Panc1 (cell line): ENCODE results near the gene JAG1. TPM values are rescaled to one million over a fixed set of nuclear protein-coding genes. Genes with fewer than 3 reads are reported as not detected.
"Not testable (repeated sequence)": the region's sequence is repeated elsewhere in the genome, so short reads cannot be mapped to it uniquely, and the experiment has no call there.

Source experiments
- ATAC-seq: fragments of 200-7000 bp; cut with Tn5 transposase; 2 replicates; pipeline ENCODE4 v1.9.1; 2020; ENCODE audit warnings: mild to moderate bottlenecking, moderate library complexity
- BruUV-seq: library from RNA; stranded (reverse); fragments of 400-500 nt; replicated peaks from 2 replicates; lab custom pipeline; 2021; lab: Mats Ljungman, UMichigan
- CTCF ChIA-PET: fragments of 300-600 bp; sonication (Branson Sonifier 250); formaldehyde crosslinking; loops from one replicate; lab custom pipeline; 2022; ENCODE audit warnings: antibody characterized with exemption; lab: Charles Lee
- POLR2A ChIA-PET: fragments of 300-600 bp; sonication (Branson Sonifier 250); formaldehyde crosslinking; loops from one replicate; lab custom pipeline; 2022; ENCODE audit warnings: antibody characterized with exemption; lab: Charles Lee
- DNase-seq: peaks from one replicate; pipeline ENCODE4 v3.0.0-alpha.2; 2010; ENCODE audit warnings: low read depth, low spot score
- H3K27ac ChIP-seq: 2 replicates; pipeline ENCODE4 v1.5.1; 2011; ENCODE audit warnings: mild to moderate bottlenecking, low read length, inconsistent platforms
- H3K27me3 ChIP-seq: fragments of 200-500 bp; sonication (Bioruptor generic); 2 replicates; pipeline ENCODE4 v1.6.0; 2014; ENCODE audit warnings: low read length, inconsistent platforms; ENCODE audit not compliant: control insufficient read depth, insufficient read depth
- H3K36me3 ChIP-seq: fragments of 200-500 bp; sonication (Bioruptor generic); 2 replicates; pipeline ENCODE4 v1.5.1; 2014; ENCODE audit warnings: inconsistent platforms, mild to moderate bottlenecking, low read length, moderate library complexity; ENCODE audit not compliant: control insufficient read depth, insufficient read depth
- H3K4me1 ChIP-seq: 2 replicates; pipeline ENCODE4 v1.5.1; 2011; ENCODE audit warnings: inconsistent platforms, mild to moderate bottlenecking, low read length, moderate library complexity; ENCODE audit not compliant: control insufficient read depth, insufficient read depth
- H3K4me3 ChIP-seq, 2 experiments: 2 replicates each; pipeline ENCODE4 v1.5.1; 2011 to 2012; ENCODE audit warnings: low read depth in 2 of 2, low read length in 2 of 2, mild to moderate bottlenecking in 2 of 2, inconsistent platforms in 1 of 2, moderate library complexity in 1 of 2
- H3K9me3 ChIP-seq: fragments of 200-500 bp; sonication (Bioruptor generic); 2 replicates; pipeline ENCODE4 v1.5.1; 2014; ENCODE audit warnings: low read depth, mild to moderate bottlenecking, inconsistent platforms, low read length, moderate library complexity; ENCODE audit not compliant: control insufficient read depth, insufficient read depth
- POLR2AphosphoS5 ChIP-seq: IDR thresholded peaks from 2 replicates; pipeline ENCODE4 v1.6.1; 2012; ENCODE audit warnings: mild to moderate bottlenecking, low read depth, low read length, moderate library complexity
- REST ChIP-seq, 2 experiments: IDR thresholded peaks; 2 replicates each; pipeline ENCODE4 v1.6.1; 2011 to 2012; ENCODE audit warnings: low read depth in 2 of 2, control low read depth in 1 of 2, low read length in 1 of 2, mild to moderate bottlenecking in 1 of 2, moderate library complexity in 1 of 2; ENCODE audit not compliant: insufficient read depth in 1 of 2
- SIN3A ChIP-seq: IDR thresholded peaks from 2 replicates; pipeline ENCODE4 v1.6.1; 2012; ENCODE audit warnings: low read depth, mild to moderate bottlenecking, low read length, moderate library complexity, borderline replicate concordance; ENCODE audit not compliant: insufficient read depth
- TCF7L2 ChIP-seq: IDR thresholded peaks from 2 replicates; pipeline ENCODE4 v1.6.1; 2011; ENCODE audit warnings: mild to moderate bottlenecking, low read depth, low read length, inconsistent platforms
- in situ Hi-C: cut with HindIII; loops from 2 replicates; pipeline ENCODE4 v1.10.0; 2016; ENCODE audit warnings: low sequenced_read_pairs, low pct_unique_long_range_greater_than_20kb
- intact Hi-C: fragments of 100-400 bp; cut with micrococcal nuclease; formaldehyde crosslinking; loops from one replicate; pipeline ENCODE4 v1.10.0; 2022; ENCODE audit not compliant: unreplicated experiment
- microRNA-seq: library from miRNA; unstranded; fragments of <30 nt; microRNA quantifications from one replicate; pipeline ENCODE4 v1.1.0, GENCODE V29; 2020; ENCODE audit not compliant: unreplicated experiment
- total RNA-seq: library from RNA; stranded (reverse); gene quantifications from one replicate; pipeline ENCODE4 v1.2.1, GENCODE V29; 2021; ENCODE audit not compliant: unreplicated experiment
- TF ChIP-seq, protein P1 (sequence below): fragments of 450-650 bp; IDR thresholded peaks from 2 replicates; pipeline ENCODE4 v1.5.1; 2017; ENCODE audit warnings: mild to moderate bottlenecking

The JAG1 gene
- total RNA-seq, 1 experiment from 2014 or later, result 21.2 TPM

- CTCF ChIA-PET, result no interaction called here
- H3K9me3 ChIP-seq, result no peaks in the 10 kb centered on the region
- ATAC-seq, result no peak
- no peaks in the 10 kb centered on the region for H3K27me3 ChIP-seq
- H3K27ac ChIP-seq, result no peak overlapping the region
- POLR2A ChIA-PET, result no interaction called here
- TF ChIP-seq TCF7L2 (no peak), REST (IDR thresholded peaks at IDR 0.05; ENCODE audit: insufficient read depth in 1 of 2, low read depth in 2 of 2, low read length in 1 of 2) (no peak), SIN3A (no peak), POLR2AphosphoS5 (no peak)
- TF ChIP-seq, protein P1, sequence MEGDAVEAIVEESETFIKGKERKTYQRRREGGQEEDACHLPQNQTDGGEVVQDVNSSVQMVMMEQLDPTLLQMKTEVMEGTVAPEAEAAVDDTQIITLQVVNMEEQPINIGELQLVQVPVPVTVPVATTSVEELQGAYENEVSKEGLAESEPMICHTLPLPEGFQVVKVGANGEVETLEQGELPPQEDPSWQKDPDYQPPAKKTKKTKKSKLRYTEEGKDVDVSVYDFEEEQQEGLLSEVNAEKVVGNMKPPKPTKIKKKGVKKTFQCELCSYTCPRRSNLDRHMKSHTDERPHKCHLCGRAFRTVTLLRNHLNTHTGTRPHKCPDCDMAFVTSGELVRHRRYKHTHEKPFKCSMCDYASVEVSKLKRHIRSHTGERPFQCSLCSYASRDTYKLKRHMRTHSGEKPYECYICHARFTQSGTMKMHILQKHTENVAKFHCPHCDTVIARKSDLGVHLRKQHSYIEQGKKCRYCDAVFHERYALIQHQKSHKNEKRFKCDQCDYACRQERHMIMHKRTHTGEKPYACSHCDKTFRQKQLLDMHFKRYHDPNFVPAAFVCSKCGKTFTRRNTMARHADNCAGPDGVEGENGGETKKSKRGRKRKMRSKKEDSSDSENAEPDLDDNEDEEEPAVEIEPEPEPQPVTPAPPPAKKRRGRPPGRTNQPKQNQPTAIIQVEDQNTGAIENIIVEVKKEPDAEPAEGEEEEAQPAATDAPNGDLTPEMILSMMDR, result no peak
- no peak for DNase-seq
- no peaks in the 10 kb centered on the region for H3K4me1 ChIP-seq
- intact Hi-C loops (no loop called here), in situ Hi-C loops (no loop called here)
- no TSS peak for BruUV-seq
- no peaks in the 10 kb centered on the region for H3K36me3 ChIP-seq
- H3K4me3 ChIP-seq, result no peak overlapping the region
Measured at GRCh38 chr20:10590950-10591671, 82.7 kb downstream of the JAG1 start.

- H3K4me1 ChIP-seq, H3K27ac ChIP-seq, H3K36me3 ChIP-seq, intact Hi-C loops, H3K4me3 ChIP-seq, CTCF ChIA-PET, H3K27me3 ChIP-seq, ATAC-seq, H3K9me3 ChIP-seq, POLR2A ChIA-PET, BruUV-seq, in situ Hi-C loops, DNase-seq: not testable (repeated sequence)
Measured at GRCh38 chr20:10590446-10590845, 83.4 kb downstream of the JAG1 start.

Small RNA genes lying within 50 kb of the gene (microRNA-seq; reads per million reads assigned to microRNA genes)
- gene MIR6870, result not detected

Other genes starting within 250 kb of the JAG1 start
- gene MKKS, start 239.8 kb downstream of the JAG1 start, total RNA-seq, result 15.6 TPM
- 5.4 TPM for gene SLX4IP, start 238.7 kb downstream of the JAG1 start, total RNA-seq